Activated T-helper 1 cell treated with anti-CD3 and anti-CD28 coated beads, Interleukin-12 subunit alpha, Interleukin-12 subunit beta, Interleukin-2, Interleukin-4 antibody, amounts not matched to agents 30 ng/mL and 10 ng/mL and 1 ng/mL, durations not matched to agents 14 hours and 24 hours and 36 hours (primary cell): ENCODE results near the gene MBOAT1. TPM values are rescaled to one million over a fixed set of nuclear protein-coding genes. Genes with fewer than 3 reads are reported as not detected.
A peak's percentile ranks its signal among the peaks of the same experiment; 100 is the strongest.

Experiments
- DNase-seq: peaks from one replicate; pipeline ENCODE4 v3.0.0; 2021; ENCODE audit warnings: low spot score
- H3K27ac Mint-ChIP-seq: one replicate; pipeline ENCODE4 v1.8.0; 2021; ENCODE audit warnings: mild to moderate bottlenecking, mixed read lengths
- H3K27me3 Mint-ChIP-seq: one replicate; pipeline ENCODE4 v1.8.0; 2022; ENCODE audit warnings: mild to moderate bottlenecking, moderate library complexity, mixed read lengths; ENCODE audit not compliant: insufficient read depth
- H3K36me3 Mint-ChIP-seq: one replicate; pipeline ENCODE4 v1.8.0; 2021; ENCODE audit warnings: low read depth, mixed read lengths
- H3K4me1 Mint-ChIP-seq: one replicate; pipeline ENCODE4 v1.8.0; 2021; ENCODE audit warnings: low read depth, mixed read lengths
- H3K4me3 Mint-ChIP-seq: one replicate; pipeline ENCODE4 v1.8.0; 2021; ENCODE audit warnings: mild to moderate bottlenecking, moderate library complexity, mixed read lengths
- H3K9me3 Mint-ChIP-seq: one replicate; pipeline ENCODE4 v1.8.0; 2021; ENCODE audit warnings: mixed read lengths
- intact Hi-C: fragments of 100-400 bp; cut with micrococcal nuclease; formaldehyde crosslinking; loops from one replicate; pipeline ENCODE4 v1.15.1; 2024
- total RNA-seq: library from RNA; stranded (reverse); gene quantifications from 2 replicates; pipeline ENCODE4 v1.2.3, GENCODE V29; 2022

Gene MBOAT1
- total RNA-seq, 1 donor from 2014 or later: 13.5 TPM

GRCh38 chr6:20128018-20128417, 84.3 kb downstream of the MBOAT1 start:
- no peak overlapping the region for H3K4me3 Mint-ChIP-seq
- no peak overlapping the region for H3K27ac Mint-ChIP-seq
- peaks cover 8% of the 10 kb centered on the region for H3K4me1 Mint-ChIP-seq
- H3K27me3 Mint-ChIP-seq: no peaks in the 10 kb centered on the region
- intact Hi-C loops: no loop called here
- H3K9me3 Mint-ChIP-seq: no peaks in the 10 kb centered on the region
- DNase-seq: no peak
- H3K36me3 Mint-ChIP-seq: peaks cover 14% of the 10 kb centered on the region

DNA sequence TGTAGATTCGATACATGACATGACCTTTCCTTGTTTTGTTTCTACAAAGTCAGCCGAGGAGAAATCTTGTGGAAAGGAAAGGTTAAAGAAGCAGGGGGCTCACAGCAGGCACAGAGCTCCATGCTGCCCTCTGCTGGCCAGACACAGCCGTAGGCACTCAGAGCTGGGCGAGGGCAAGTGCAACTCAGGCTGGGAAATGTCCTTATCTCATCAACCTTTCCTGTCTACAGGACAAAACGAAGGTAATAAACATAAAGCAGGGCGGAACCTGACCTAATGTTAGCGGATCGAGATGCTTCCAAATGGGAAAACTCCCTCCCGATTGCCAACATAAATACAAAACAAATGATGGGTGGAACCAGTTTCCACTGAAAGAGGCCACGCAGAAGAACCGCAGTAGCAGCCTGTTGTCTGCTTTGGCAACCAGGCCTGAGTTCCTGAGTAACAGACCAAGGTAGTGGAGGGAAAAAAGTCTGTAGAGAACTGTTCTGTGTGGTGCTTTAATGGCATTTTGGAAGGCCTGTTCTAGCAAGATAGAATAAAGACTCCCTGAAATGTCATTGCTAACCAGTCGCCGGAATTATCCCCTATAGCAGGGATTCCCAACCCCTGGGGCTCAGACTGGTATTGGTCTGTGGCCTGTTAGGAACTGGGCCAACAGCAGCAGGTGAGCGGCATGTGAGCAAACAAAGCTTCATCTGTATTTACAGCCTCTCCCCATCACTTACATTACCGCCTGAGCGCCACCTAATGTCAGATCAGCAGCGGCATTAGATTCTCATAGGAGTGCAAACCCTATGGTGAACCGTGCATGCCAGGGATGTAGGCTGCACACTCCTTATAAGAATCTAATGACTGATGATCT, 85.2 kb downstream of the MBOAT1 start:
- Mint-ChIP-seq H3K27me3 (no peaks in the 10 kb centered on the region), H3K4me3 (no peak overlapping the region), H3K36me3 (peaks cover 16% of the 10 kb centered on the region), H3K27ac (no peak overlapping the region), H3K9me3 (no peaks in the 10 kb centered on the region), H3K4me1 (peaks cover 8% of the 10 kb centered on the region)
- DNase-seq: peak; percentile 46
- intact Hi-C loops: loop anchor here (1.0 kb wide), 2 partner anchors 35 to 85 kb away; partner anchors contain the start of gene MBOAT1

- H3K36me3 Mint-ChIP-seq: peaks cover 14% of the 10 kb centered on the region
- intact Hi-C loops: loop anchor here (1.0 kb wide), 2 partner anchors 34 to 86 kb away; partner anchors contain the start of gene MBOAT1
These were observed 86.0 kb downstream of the MBOAT1 start for GRCh38 chr6:20126102-20126752.

DNA sequence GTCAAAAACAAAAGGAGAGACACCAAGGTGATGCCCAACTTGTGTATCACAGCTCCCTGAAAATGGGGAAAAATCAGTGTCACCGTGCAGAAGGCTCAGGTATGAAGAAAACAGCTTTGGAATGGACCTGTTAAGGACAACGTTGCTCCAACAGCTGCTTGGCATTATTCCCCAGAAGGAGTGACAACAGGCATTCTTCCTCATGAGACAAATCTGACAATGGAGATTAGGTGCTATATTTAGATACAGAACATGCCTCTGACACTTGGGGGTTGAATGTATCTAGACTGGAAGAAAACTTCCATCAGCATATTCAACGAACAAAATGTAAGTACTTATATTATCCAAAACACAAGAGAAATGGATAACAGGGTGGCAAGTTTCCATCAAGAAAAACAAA, 87.7 kb downstream of the MBOAT1 start:
- H3K4me1 Mint-ChIP-seq: peaks cover 8% of the 10 kb centered on the region
- no peak overlapping the region for H3K27ac Mint-ChIP-seq
- H3K36me3 Mint-ChIP-seq: peaks cover 16% of the 10 kb centered on the region
- no peaks in the 10 kb centered on the region for H3K9me3 Mint-ChIP-seq
- intact Hi-C loops: no loop called here
- no peaks in the 10 kb centered on the region for H3K27me3 Mint-ChIP-seq
- no peak overlapping the region for H3K4me3 Mint-ChIP-seq
- no peak for DNase-seq

More at GRCh38 chr6:20126102-20126752, 86.0 kb downstream of the MBOAT1 start:
- Mint-ChIP-seq H3K27ac (no peak overlapping the region), H3K27me3 (no peaks in the 10 kb centered on the region), H3K4me1 (peaks cover 8% of the 10 kb centered on the region), H3K9me3 (no peaks in the 10 kb centered on the region), H3K4me3 (no peak overlapping the region)
- no peak for DNase-seq

- no peaks in the 10 kb centered on the region for H3K4me1 Mint-ChIP-seq
- DNase-seq: no peak
- intact Hi-C loops: no loop called here
- no peak overlapping the region for H3K27ac Mint-ChIP-seq
- H3K36me3 Mint-ChIP-seq: peaks cover 18% of the 10 kb centered on the region
- no peaks in the 10 kb centered on the region for H3K27me3 Mint-ChIP-seq
- H3K4me3 Mint-ChIP-seq: no peak overlapping the region
- no peaks in the 10 kb centered on the region for H3K9me3 Mint-ChIP-seq
These were observed 92.8 kb downstream of the MBOAT1 start for GRCh38 chr6:20119485-20119884.

DNA sequence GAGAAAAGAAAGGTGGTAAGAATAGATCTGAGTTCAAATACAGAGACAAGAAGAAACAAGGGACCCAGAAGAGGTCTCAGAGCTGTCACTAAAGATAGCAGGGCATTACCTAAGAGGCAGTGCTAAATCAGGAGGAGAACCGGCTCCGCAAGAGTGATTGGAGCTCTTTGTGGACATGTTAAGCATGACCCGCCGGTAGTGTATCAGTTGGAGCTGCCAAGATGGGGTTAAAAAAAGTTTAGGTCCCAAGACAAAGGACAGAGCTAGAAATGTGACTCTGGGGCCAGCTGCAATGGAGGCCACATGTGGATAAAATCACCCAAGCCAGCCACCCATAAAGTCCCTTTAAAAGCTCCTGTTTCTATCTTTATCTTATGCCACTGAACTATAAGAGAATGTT, 93.4 kb downstream of the MBOAT1 start:
- Mint-ChIP-seq H3K4me3 (no peak overlapping the region), H3K27ac (no peak overlapping the region), H3K27me3 (no peaks in the 10 kb centered on the region), H3K4me1 (no peaks in the 10 kb centered on the region), H3K36me3 (peaks cover 16% of the 10 kb centered on the region), H3K9me3 (no peaks in the 10 kb centered on the region)
- intact Hi-C loops: no loop called here
- DNase-seq: no peak

DNA sequence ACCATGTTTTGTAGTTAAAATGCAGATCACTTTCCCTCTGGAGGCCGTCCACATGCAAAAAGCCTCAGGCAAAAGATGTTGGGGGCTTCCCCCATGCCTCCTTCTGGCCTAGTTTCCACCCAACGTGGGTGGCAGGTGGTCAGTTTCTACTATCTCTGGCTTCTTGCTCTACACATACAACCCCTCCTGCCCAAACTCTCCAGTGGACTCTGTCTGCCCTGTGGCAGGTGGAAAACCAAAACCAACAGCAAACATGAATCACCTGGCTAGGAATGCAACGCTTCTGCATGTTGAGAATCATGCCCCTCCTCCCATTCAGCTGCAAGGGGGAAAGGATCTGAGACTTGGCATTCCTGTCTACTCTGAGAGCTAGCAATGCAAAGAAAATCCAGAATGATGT, 94.8 kb downstream of the MBOAT1 start:
- Mint-ChIP-seq H3K36me3 (peaks cover 19% of the 10 kb centered on the region), H3K9me3 (no peaks in the 10 kb centered on the region)

GRCh38 chr6:20116792-20117191, 95.5 kb downstream of the MBOAT1 start:
- no peaks in the 10 kb centered on the region for H3K27me3 Mint-ChIP-seq
- intact Hi-C loops: no loop called here
- no peak overlapping the region for H3K27ac Mint-ChIP-seq
- H3K9me3 Mint-ChIP-seq: no peaks in the 10 kb centered on the region
- no peaks in the 10 kb centered on the region for H3K4me1 Mint-ChIP-seq
- no peak for DNase-seq
- peaks cover 17% of the 10 kb centered on the region for H3K36me3 Mint-ChIP-seq
- no peak overlapping the region for H3K4me3 Mint-ChIP-seq

More for the DNA sequence above, 94.8 kb downstream of the MBOAT1 start:
- intact Hi-C loops: no loop called here
- H3K27me3 Mint-ChIP-seq: no peaks in the 10 kb centered on the region
- no peak for DNase-seq
- H3K27ac Mint-ChIP-seq: no peak overlapping the region
- H3K4me1 Mint-ChIP-seq: no peaks in the 10 kb centered on the region
- H3K4me3 Mint-ChIP-seq: no peak overlapping the region

DNA sequence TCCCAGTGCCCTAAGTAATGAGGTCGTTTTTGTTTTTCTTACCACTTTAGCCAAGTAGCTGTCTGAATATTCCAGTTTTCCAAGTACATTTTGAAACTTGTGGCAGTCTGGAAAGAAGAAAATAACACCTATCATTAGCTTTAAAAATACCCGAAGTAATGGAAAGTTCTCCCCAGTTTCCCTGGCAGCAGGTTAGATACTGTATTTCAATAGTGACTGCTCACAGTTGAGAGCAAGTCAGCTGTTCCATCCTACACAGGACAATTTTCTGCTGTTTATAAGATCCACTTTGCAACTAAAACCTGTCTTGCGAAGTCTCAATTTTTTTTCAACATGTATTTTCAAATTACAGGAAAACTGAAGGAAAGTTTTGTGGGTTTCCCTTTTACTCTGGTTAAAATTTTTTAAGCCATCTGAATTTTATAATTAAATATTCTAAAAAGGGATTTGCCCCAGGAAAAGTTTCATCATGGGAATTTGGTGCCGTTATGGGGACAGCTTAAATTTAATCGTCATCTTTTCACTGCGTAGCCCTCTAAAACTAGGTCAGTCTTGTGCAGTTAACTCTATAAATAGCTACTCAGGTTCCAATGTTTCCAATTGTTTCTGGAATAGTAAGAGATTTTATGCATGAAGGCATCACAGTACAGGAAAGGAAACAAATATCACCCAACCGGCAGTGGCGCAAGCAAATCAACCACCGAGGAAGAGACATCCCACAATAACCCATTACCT, 96.9 kb downstream of the MBOAT1 start:
- peaks cover 17% of the 10 kb centered on the region for H3K36me3 Mint-ChIP-seq
- no peak overlapping the region for H3K4me3 Mint-ChIP-seq
- no peaks in the 10 kb centered on the region for H3K9me3 Mint-ChIP-seq
- H3K4me1 Mint-ChIP-seq: no peaks in the 10 kb centered on the region
- intact Hi-C loops: no loop called here
- DNase-seq: no peak
- H3K27me3 Mint-ChIP-seq: no peaks in the 10 kb centered on the region
- H3K27ac Mint-ChIP-seq: no peak overlapping the region

GRCh38 chr6:20113649-20114224, 98.5 kb downstream of the MBOAT1 start:
- H3K4me3 Mint-ChIP-seq: no peak overlapping the region
- no peaks in the 10 kb centered on the region for H3K9me3 Mint-ChIP-seq
- H3K27ac Mint-ChIP-seq: no peak overlapping the region
- H3K27me3 Mint-ChIP-seq: no peaks in the 10 kb centered on the region
- intact Hi-C loops: no loop called here
- H3K36me3 Mint-ChIP-seq: peaks cover 14% of the 10 kb centered on the region
- no peak for DNase-seq
- no peaks in the 10 kb centered on the region for H3K4me1 Mint-ChIP-seq

GRCh38 chr6:20112841-20113240, 99.4 kb downstream of the MBOAT1 start:
- Mint-ChIP-seq H3K4me1 (no peaks in the 10 kb centered on the region), H3K27me3 (no peaks in the 10 kb centered on the region), H3K4me3 (no peak overlapping the region), H3K9me3 (no peaks in the 10 kb centered on the region), H3K36me3 (peaks cover 14% of the 10 kb centered on the region), H3K27ac (no peak overlapping the region)
- intact Hi-C loops: no loop called here
- DNase-seq: no peak

DNA sequence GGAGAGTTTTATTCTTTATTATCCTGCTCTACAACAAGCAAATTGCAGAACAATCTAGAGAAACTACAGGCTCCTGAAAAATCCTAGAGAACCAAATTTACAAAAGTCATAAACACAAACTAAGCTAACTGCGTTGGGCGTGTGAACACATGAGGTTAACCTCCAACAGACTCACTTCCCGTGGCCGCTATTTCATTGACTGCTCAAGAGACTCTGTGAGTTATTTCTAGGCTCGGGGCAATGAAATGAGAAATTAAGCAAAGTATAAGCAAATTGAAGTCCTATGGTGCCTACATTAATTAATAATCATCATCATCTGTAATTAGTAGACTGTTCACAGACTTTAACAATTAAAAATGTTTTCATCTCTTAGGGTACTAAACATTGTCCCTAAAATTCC, 100.0 kb downstream of the MBOAT1 start:
- H3K27ac Mint-ChIP-seq: no peak overlapping the region
- H3K36me3 Mint-ChIP-seq: peaks cover 14% of the 10 kb centered on the region
- H3K4me3 Mint-ChIP-seq: no peak overlapping the region
- no peak for DNase-seq
- no peaks in the 10 kb centered on the region for H3K4me1 Mint-ChIP-seq
- intact Hi-C loops: no loop called here
- H3K9me3 Mint-ChIP-seq: no peaks in the 10 kb centered on the region
- no peaks in the 10 kb centered on the region for H3K27me3 Mint-ChIP-seq
